ENCODE results near the gene RPS29. TPM values are rescaled to one million over a fixed set of nuclear protein-coding genes. Genes with fewer than 3 reads are reported as not detected.
"Not testable (repeated sequence)": the region's sequence is repeated elsewhere in the genome, so short reads cannot be mapped to it uniquely, and the experiment has no call there.

RPS29 gene
- 1,000 to 10,000 TPM in 1 of 2 donors, 100 to 1,000 TPM in 1; 895 to 1,080 TPM for total RNA-seq
- long read RNA-seq, transcript RPS29-201 (3 exons, 296 nt), result major isoform, 19 of 20 reads
- long read RNA-seq, partial matches to known transcripts, result 0 of 20 reads
- long read RNA-seq, other reads (novel, unspliced or antisense), result 0 of 20 reads

GRCh38 chr14:49585803-49586672, at the start of gene RPS29:
Gene RPS29 (minus strand): TSS chr14:49586380. CDS start chr14:49586346, 34 bp downstream.
- intact Hi-C loops (cut with DNase I), result no loop called here
- ATAC-seq (peak; percentile 96 to 99), DNase-seq (peak; percentile 99)

DNA sequence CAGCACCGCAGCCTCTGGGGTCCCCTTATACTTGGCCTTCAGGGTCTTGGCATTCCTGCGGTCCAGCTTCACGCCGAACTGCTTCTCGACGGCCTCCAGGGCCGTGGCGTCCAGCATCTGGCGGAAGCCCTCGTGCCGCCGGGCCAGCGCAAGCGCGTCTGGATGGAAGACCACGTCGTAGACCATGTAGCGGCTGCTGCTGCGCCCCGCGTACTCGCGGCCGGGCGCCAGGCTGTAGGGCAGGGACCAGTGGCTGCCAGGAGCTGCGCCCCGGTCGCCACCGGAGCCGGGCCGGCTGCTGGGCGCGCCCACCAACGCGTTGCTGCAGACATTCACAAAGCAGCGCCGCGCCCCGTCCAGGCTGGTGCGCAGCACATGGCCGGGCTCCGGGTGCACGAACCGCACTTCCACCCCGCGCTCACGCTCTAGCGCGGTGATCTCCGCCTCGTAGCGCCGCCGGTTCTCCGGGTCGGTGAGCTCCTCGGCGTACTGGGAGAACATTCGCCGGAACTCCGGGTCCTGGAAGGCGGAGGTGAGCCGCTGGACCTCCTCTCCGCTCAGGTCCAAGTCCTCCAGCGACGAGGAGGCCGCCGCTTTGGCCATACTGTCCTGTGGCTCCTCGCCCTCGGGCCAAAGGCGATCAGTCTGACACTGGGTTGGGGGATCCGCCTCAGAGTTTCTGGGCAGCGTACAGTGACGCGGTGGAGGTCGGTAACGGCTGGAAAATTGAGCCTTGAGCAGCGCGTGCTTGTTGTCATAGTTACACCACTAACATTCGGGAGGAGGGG, 48.6 kb upstream of the RPS29 start, which contains the start of gene DNAAF2:
Gene DNAAF2 (minus strand): TSS at position 698 of the 788 bp plus-strand sequence. CDS start 95 bp downstream, at position 603.
- intact Hi-C loops (cut with DNase I), result loop anchor here in 1 of 2 donors (5.0 to 10.0 kb wide), 2 partner anchors 60 to 138 kb away; partner anchors contain the start of gene KLHDC1
- peak; percentile 58 for DNase-seq
- ATAC-seq, result peak; percentile 59 to 65

- intact Hi-C loops (cut with DNase I), result loop anchor here in 1 of 2 donors (5.0 to 10.0 kb wide), 2 partner anchors 61 to 138 kb away; partner anchors contain the start of gene KLHDC1
- peak; percentile 94 to 96 for ATAC-seq
Measured at GRCh38 chr14:49633640-49634546, 47.7 kb upstream of the RPS29 start.

GRCh38 chr14:49623941-49624839, 38.0 kb upstream of the RPS29 start:
- intact Hi-C loops (cut with DNase I), result no loop called here
- ATAC-seq (no peak), DNase-seq (no peak)

More at GRCh38 chr14:49633640-49634546, 47.7 kb upstream of the RPS29 start:
- peak; percentile 95 for DNase-seq

DNA sequence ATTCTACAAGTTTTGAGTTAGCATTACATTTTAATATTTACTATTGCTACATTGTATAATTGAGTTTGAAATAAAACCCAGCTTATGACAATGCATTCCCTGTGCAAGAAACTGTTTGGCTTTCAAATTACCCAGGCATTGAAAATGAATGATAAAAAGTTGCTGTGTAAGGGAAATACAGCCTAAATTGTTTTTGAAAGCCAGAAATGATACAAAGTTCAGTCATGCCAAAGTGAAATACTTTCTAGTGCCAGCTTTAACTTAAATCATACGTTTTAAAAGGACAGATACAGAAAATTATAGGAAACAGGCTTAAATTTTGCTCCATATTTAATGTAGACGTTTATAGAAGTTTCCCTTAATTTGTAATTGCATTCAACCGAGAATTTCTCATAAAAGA, 37.2 kb upstream of the RPS29 start:
- no peak for ATAC-seq
- intact Hi-C loops (cut with DNase I), result no loop called here
- no peak for DNase-seq

DNA sequence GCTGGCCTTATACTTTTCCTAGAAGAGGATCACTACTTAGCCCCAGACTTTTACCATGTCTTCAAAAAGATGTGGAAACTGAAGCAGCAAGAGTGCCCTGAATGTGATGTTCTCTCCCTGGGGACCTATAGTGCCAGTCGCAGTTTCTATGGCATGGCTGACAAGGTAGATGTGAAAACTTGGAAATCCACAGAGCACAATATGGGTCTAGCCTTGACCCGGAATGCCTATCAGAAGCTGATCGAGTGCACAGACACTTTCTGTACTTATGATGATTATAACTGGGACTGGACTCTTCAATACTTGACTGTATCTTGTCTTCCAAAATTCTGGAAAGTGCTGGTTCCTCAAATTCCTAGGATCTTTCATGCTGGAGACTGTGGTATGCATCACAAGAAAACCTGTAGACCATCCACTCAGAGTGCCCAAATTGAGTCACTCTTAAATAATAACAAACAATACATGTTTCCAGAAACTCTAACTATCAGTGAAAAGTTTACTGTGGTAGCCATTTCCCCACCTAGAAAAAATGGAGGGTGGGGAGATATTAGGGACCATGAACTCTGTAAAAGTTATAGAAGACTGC, 35.9 kb upstream of the RPS29 start:
- DNase-seq, result no peak
- intact Hi-C loops (cut with DNase I), result no loop called here
- no peak for ATAC-seq

DNA sequence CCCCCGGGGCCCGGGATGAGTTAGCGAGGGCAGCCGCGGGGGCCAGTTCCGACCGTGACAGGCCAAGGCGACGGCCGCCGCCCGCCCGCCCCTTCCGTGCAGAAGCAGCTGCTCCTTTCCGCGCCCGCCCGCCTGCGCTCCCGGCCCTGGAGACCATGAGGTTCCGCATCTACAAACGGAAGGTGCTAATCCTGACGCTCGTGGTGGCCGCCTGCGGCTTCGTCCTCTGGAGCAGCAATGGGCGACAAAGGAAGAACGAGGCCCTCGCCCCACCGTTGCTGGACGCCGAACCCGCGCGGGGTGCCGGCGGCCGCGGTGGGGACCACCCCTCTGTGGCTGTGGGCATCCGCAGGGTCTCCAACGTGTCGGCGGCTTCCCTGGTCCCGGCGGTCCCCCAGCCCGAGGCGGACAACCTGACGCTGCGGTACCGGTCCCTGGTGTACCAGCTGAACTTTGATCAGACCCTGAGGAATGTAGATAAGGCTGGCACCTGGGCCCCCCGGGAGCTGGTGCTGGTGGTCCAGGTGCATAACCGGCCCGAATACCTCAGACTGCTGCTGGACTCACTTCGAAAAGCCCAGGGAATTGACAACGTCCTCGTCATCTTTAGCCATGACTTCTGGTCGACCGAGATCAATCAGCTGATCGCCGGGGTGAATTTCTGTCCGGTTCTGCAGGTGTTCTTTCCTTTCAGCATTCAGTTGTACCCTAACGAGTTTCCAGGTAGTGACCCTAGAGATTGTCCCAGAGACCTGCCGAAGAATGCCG, 35.1 kb upstream of the RPS29 start:
- intact Hi-C loops (cut with DNase I), result no loop called here
- ATAC-seq (peak; percentile 70 to 73), DNase-seq (peak; percentile 84)

DNA sequence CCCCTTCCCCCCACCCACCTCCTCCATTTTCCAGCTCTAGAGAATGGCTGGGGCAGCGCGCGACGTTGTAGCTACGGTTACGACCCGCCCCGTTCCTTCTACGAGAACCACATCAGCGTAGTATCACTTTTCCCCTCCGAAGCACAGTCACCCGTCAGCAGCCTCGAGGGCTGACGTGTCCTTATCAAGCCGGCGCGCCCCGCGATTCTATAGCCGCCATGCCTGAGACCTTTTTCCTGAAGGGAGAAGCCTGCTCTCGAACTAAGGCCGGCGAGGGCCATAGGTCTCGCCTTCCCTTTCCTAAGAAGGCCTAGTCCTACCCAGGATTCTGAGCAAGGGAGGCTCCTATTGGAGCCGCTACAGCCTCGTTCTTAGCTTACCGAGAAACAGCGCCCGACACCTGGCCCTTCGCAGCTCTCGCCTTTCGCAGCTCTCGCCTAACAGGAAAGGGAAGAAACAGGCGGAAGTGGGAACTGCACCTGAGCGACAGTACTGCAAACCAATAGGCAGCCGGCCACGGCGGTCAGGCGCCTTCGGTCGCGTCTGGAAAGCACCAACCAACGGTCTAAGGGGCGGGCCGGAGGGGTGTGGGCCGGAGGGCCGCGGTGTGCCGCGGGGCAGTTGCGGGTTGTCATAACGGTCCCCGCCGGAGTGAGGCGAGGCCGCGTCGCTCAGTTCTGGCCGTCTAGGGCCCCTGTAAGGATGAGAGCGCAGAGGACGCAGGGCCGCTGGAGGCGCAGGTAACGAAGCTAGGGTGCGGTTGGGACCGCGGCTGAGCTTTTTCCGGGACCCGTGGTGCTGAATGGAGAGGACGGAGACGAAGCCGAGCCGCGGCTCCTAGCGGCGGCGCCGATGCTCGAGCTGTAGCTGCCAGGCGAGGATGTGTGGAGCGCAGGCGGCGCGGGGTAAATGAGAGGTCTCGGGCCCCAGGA, 34.3 kb upstream of the RPS29 start, which contains the start of the genes MGAT2 and RPL36AL:
Gene MGAT2 (plus strand): TSS at position 618 of the 932 bp plus-strand sequence. CDS start 470 bp downstream, outside the sequence.
Gene RPL36AL (minus strand): TSS at position 445 of the 932 bp plus-strand sequence. CDS start 1,522 bp downstream, outside the sequence.
- peak; percentile 99 for ATAC-seq
- peak; percentile 98 for DNase-seq
- intact Hi-C loops (cut with DNase I), result no loop called here

DNA sequence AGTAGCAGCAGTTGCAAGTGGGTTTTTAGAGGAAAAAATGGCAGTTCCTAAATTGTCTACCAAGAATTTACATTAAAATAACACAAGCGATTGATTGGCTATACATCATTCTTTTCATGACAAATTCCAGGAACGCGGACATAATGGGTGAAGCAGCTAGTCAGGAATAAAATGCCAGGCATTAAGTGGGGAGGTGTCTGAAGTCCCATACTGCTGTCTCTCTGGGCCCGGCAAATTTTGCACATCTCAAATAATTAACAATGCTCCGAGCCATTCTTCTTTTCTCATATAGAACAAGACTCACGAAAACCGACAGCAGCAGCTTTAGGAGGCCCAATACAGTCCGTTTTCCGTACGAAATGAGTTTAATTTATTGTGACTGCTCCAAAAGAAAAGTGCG, 33.5 kb upstream of the RPS29 start:
- DNase-seq (no peak), ATAC-seq (no peak)
- intact Hi-C loops (cut with DNase I), result no loop called here

DNA sequence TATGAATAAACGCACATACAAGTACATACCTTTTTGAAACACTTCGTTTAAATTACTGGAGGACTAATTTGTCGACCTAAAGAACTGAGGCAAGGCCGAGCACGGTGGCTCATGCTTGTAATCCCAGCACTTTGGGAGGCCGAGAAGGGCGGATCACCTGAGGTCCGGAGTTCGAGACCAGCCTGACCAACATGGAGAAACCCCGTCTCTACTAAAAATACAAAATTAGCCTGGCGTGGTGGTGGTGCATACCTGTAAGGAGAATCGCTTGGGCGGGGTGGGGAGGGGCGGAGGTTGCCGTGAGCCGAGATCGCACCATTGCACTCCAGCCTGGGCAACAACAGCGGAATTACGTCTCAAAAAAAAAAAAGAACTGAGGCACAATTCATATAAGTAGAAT, 33.1 kb upstream of the RPS29 start:
- ATAC-seq; DNase-seq; intact Hi-C loops (cut with DNase I): not testable (repeated sequence)

DNA sequence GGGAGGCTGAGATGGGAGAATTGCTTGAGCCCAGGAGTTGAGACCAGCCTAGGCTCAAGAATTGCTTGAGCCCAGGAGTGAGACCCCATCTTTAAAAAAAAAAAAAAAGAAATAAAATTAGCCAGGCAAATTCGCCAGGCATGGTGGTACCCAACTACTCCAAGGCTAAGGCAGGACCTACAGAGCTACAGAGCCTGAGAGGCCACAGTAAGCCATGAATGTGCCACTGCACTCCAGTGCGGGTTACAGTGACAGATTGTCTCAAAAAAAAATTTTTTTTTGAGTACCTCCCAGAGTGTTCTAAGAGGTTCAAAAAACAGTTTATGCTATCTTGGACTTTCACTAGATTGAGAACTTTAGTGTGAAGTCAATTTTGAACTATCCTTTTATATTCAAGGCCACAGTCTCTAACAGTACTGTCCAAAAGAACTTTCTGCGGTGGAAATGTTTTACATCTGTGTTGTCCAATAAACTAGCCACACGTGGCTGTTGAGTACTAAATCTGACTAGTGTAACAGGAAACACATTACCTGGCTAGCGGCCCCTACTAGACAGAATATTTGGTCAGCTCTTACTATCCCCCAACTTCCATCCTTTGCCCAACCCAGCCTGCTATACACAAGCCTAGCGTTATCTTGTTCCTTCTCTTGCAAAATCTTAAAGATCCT, 31.8 kb upstream of the RPS29 start:
- DNase-seq, result no peak
- ATAC-seq, result no peak
- intact Hi-C loops (cut with DNase I), result no loop called here

GRCh38 chr14:49615776-49616175, 29.6 kb upstream of the RPS29 start:
- intact Hi-C loops (cut with DNase I), result no loop called here
- DNase-seq (no peak), ATAC-seq (no peak)

DNA sequence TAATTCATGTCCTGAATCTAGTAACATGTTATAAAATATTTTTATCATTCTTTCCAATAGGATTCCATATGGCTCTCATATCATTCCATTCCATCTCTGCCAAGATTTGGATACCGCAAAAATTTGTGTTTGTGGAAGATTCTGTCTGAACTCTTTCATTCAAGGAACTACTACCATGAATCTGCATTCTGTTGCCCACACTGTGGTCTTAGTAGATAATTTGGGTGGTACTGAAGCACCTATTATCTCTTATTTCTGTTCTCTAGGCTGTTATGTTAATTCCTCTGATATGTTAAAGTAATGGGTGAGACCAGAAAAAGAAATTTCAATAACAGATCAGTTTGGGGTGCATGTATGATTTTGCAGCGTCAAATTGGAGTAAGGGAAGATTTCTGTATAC, 28.0 kb upstream of the RPS29 start:
- DNase-seq (no peak), ATAC-seq (no peak)
- intact Hi-C loops (cut with DNase I), result no loop called here

DNA sequence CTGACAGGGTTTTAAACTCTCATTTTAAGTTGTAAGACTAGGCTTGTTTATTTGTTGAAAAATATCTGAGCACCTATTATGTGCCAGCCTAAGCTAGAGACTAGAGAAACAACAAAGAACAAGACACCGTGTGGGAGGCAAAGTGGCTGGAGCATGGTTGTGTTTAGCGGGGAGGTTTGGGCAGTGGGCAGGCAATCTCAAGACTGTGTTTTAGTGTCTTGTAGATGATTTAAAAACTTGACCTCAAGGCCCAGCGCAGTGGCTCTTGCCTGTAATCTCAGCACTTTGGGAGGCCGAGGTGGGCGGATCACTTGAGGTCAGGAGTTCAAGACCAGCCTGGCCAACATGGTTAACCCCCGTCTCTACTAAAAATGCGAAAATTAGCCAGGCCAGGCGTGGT, 26.5 kb upstream of the RPS29 start:
- no peak for DNase-seq
- intact Hi-C loops (cut with DNase I), result no loop called here
- no peak for ATAC-seq

- intact Hi-C loops (cut with DNase I), result no loop called here
- ATAC-seq (no peak), DNase-seq (no peak)
Measured at GRCh38 chr14:49612251-49612650, 26.1 kb upstream of the RPS29 start.
